IPS-18a (cell line): Measurements from ENCODE around the gene TBCD.

Source experiments
- H3K27ac ChIP-seq: one replicate; pipeline ENCODE4 v1.5.1; 2013; ENCODE audit warnings: low read length
- H3K27me3 ChIP-seq: one replicate; pipeline ENCODE4 v1.6.1; 2013; ENCODE audit warnings: mild to moderate bottlenecking, low read length; ENCODE audit not compliant: control insufficient read depth, insufficient read depth
- H3K36me3 ChIP-seq: one replicate; pipeline ENCODE4 v1.6.1; 2013; ENCODE audit warnings: low read depth, low read length; ENCODE audit not compliant: control insufficient read depth
- H3K4me1 ChIP-seq: one replicate; pipeline ENCODE4 v1.6.1; 2013; ENCODE audit warnings: low read depth, low read length; ENCODE audit not compliant: control insufficient read depth
- H3K4me3 ChIP-seq: one replicate; pipeline ENCODE4 v1.5.1; 2013; ENCODE audit warnings: low read length
- H3K9ac ChIP-seq: one replicate; pipeline ENCODE4 v1.6.1; 2013; ENCODE audit warnings: mild to moderate bottlenecking, low read length, moderate library complexity
- H3K9me3 ChIP-seq: one replicate; pipeline ENCODE4 v1.6.1; 2013; ENCODE audit warnings: low read depth, low read length; ENCODE audit not compliant: control insufficient read depth

Gene TBCD

GRCh38 chr17:82914375-82914774 is 162.5 kb downstream of the TBCD start:
- Histone ChIP-seq H3K4me1 (no peaks in the 10 kb centered on the region), H3K9ac (no peak overlapping the region), H3K4me3 (no peak overlapping the region), H3K27ac (no peak overlapping the region), H3K27me3 (no peaks in the 10 kb centered on the region), H3K9me3 (no peaks in the 10 kb centered on the region), H3K36me3 (peaks cover 12% of the 10 kb centered on the region)

- Histone ChIP-seq H3K27me3 (no peaks in the 10 kb centered on the region), H3K4me3 (no peak overlapping the region)
Observed at GRCh38 chr17:82915010-82915756, 163.3 kb downstream of the TBCD start.

DNA sequence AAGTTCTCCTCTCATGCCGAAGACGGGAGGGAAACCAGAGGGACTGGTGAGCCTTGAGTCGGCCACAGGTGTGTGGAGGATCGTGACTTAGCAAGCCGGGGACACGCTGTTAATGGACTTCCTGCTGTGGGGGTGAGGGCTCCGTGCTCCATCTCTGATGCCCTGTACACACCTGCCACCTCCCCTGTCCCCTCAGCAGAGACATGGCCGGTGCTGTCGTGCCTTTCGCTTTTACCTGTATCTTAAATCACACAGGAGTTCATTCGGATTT is 163.8 kb downstream of the TBCD start:
- H3K36me3 ChIP-seq, result peaks cover 12% of the 10 kb centered on the region
- H3K4me1 ChIP-seq, result no peaks in the 10 kb centered on the region
- no peak overlapping the region for H3K27ac ChIP-seq
- no peak overlapping the region for H3K9ac ChIP-seq
- no peaks in the 10 kb centered on the region for H3K27me3 ChIP-seq
- H3K4me3 ChIP-seq, result no peak overlapping the region
- H3K9me3 ChIP-seq, result no peaks in the 10 kb centered on the region

More at GRCh38 chr17:82915010-82915756, 163.3 kb downstream of the TBCD start:
- Histone ChIP-seq H3K27ac (no peak overlapping the region), H3K36me3 (peaks cover 12% of the 10 kb centered on the region), H3K4me1 (no peaks in the 10 kb centered on the region), H3K9ac (no peak overlapping the region), H3K9me3 (no peaks in the 10 kb centered on the region)

DNA sequence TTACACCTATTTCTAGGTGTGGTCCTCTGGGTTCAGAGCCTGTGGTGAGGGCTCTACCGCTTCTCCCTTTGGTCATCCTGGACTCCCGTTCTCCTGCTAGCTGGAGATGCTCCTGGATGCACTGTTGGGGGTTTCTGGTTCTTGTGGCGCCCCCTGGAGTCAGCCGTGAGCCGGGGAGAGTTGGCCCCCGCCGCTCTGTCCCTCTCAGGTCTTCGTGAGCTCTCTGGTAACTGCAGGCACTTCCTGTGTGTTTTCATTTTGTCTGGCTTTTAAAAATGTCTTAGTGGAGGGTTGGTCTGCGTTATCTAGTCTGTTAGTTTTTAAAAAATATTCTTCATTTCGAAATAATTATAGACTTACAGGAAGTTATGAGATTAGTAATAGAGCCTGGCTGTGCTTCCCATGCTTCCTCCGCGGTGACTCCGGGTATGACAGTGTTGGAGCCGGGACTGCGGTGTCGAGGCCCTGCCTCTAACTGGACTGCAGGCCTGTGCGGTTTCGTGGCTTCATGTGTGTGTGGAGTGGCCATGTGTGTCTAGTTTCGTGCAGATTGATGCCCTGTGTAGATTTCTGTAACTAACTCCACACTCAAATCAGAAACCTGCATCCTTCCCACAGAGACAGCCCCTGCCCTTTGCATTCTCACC is 166.0 kb downstream of the TBCD start:
- Histone ChIP-seq H3K9me3 (no peaks in the 10 kb centered on the region), H3K4me1 (no peaks in the 10 kb centered on the region), H3K9ac (no peak overlapping the region), H3K27ac (no peak overlapping the region), H3K27me3 (no peaks in the 10 kb centered on the region), H3K36me3 (peaks cover 22% of the 10 kb centered on the region), H3K4me3 (no peak overlapping the region)

DNA sequence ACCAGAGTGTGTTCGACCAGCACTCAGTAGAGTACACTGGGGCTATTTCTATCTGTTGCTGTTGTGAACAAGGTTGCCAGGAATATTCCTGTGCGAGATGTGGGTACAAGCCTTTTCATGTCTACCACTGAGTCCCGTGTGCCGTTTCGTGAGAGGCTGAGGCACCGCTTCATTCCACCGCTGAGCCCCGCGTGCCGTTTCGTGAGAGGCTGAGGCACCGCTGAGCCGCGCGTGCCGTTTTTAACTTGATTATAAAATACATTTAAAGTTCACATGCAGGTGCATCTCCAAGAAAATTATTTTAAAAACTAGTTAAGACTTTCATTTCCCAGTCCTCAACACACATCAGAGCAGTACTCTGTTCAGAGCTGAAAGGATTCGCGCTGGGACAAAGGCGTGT is 166.6 kb downstream of the TBCD start:
- Histone ChIP-seq H3K9me3 (no peaks in the 10 kb centered on the region), H3K4me1 (no peaks in the 10 kb centered on the region), H3K36me3 (peaks cover 17% of the 10 kb centered on the region), H3K27ac (no peak overlapping the region), H3K9ac (no peak overlapping the region), H3K4me3 (no peak overlapping the region), H3K27me3 (no peaks in the 10 kb centered on the region)

DNA sequence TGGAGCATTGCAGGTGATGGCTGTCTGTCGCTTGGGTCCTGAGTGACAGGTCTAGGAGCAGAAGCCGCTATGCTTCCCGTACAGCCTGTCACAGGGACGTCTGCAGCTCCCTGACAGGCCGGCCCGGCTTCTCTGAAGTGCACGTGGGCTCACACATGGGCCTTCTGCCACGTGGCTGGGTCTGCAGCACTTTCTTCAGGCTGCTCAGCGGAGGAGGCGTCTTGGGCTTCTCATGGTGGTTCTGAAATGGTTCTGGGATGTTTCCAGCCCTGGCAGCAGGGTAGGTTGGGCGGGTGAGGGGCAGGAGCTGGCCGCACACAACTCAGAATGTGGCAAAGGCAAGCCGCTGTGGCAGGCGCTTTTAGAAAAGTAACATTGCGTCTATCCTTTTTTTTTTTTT is 168.3 kb downstream of the TBCD start:
- H3K4me1 ChIP-seq, result no peaks in the 10 kb centered on the region
- peaks cover 25% of the 10 kb centered on the region for H3K36me3 ChIP-seq
- no peaks in the 10 kb centered on the region for H3K9me3 ChIP-seq
- H3K9ac ChIP-seq, result no peak overlapping the region
- H3K27me3 ChIP-seq, result no peaks in the 10 kb centered on the region
- no peak overlapping the region for H3K4me3 ChIP-seq
- H3K27ac ChIP-seq, result no peak overlapping the region

DNA sequence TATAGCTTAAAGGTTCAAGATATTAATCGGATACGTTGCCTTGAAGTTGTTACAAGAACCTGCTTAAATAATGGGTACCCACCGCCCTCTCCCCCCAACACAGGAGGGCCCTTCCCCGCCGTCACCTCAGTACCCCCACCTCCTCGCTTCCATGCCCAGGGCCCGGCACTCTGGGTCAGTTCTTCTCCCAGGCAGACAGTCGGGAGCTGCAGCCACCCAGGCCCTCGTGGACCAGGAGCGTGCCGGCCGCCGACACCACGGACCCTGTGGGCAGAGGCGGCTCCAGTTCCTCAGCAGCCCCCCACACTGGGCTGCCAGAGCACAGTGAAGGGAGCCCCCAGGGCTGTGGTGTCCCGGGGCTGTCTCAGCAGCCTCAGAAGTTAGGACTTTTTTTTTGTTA is 168.8 kb downstream of the TBCD start:
- Histone ChIP-seq H3K4me1 (no peaks in the 10 kb centered on the region), H3K27me3 (no peaks in the 10 kb centered on the region), H3K4me3 (no peak overlapping the region), H3K27ac (no peak overlapping the region), H3K9me3 (no peaks in the 10 kb centered on the region), H3K36me3 (peaks cover 24% of the 10 kb centered on the region), H3K9ac (no peak overlapping the region)

DNA sequence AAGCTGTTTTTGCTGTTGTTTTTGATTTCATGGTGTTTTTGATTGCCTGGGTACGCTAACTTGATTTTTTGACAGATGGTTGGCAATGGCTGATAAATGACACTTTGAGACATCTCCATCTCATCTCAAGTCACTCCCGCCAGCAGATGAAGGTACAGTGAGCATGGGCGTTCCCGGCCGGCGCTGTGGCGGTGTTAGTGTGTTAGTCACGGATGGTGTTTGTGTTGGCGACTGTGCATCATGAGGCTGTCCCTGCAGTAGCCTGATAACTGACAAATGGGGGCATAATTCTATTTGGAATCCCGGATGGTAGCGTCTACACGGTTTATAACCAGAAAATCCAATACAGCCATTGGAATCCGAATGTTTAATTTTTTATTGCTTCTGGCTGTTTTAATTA is 169.6 kb downstream of the TBCD start:
- Histone ChIP-seq H3K27me3 (no peaks in the 10 kb centered on the region), H3K9me3 (no peaks in the 10 kb centered on the region), H3K36me3 (peaks cover 27% of the 10 kb centered on the region), H3K4me1 (no peaks in the 10 kb centered on the region), H3K9ac (no peak overlapping the region), H3K4me3 (no peak overlapping the region), H3K27ac (no peak overlapping the region)

- H3K9me3 ChIP-seq, result no peaks in the 10 kb centered on the region
- H3K27me3 ChIP-seq, result no peaks in the 10 kb centered on the region
- no peak overlapping the region for H3K9ac ChIP-seq
- no peaks in the 10 kb centered on the region for H3K4me1 ChIP-seq
- no peak overlapping the region for H3K4me3 ChIP-seq
- peaks cover 39% of the 10 kb centered on the region for H3K36me3 ChIP-seq
- no peak overlapping the region for H3K27ac ChIP-seq
Observed at GRCh38 chr17:82922646-82923045, 170.8 kb downstream of the TBCD start.

DNA sequence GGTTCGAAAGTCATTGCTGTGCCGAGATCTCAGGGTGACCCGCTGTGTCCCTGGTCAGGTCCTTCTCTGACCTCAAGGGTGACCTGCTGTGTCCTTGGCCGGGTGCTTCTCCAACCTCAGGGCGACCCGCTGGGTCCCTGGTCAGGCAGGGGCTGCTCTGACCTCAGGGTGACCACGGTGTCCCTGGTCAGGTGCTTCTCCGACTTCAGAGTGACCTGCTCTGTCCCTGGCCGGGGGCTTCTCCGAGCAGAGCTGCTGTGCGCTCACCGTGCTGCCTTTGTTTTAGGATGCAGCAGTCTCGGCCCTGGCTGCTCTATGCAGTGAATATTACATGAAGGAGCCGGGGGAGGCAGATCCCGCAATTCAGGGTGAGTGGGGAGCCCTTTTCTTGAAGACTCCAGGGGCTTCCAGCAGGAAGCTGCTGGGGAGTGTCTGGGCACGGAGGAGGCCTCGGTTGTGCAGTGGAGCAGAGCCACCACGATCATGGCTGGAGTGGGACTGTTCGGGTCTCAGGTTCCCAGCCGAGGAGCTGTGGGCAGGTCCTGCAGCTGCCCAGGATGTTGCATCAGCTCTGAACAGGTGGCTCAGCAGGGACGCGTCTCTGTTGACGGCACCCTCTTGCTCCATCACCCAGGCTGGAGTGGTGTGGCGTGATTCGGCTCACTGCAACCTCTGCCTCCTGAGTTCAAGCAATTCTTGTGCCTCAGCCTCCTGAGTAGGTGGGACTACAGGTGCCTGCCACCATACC is 171.7 kb downstream of the TBCD start:
- no peak overlapping the region for H3K27ac ChIP-seq
- peaks cover 42% of the 10 kb centered on the region for H3K36me3 ChIP-seq
- H3K4me1 ChIP-seq, result no peaks in the 10 kb centered on the region
- H3K9me3 ChIP-seq, result no peaks in the 10 kb centered on the region
- no peaks in the 10 kb centered on the region for H3K27me3 ChIP-seq
- H3K4me3 ChIP-seq, result no peak overlapping the region
- no peak overlapping the region for H3K9ac ChIP-seq

DNA sequence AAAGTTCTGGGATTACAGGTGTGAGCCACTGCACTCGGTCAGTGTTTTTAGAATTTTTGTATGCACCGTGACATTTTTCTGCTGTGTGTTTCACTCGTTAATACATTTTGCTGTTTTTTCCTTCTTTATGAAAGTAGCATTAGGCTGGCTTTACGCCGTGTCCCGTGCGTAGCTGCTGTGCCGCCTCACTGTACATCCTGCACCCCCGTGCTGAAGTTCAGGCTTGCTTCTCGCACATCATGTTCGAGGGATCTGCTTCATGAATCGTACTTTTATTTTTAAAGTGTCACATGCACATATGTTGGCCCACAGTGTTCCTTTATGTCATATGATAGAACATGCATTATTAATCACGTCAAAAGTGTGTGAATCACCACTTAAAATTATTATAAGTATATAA is 172.3 kb downstream of the TBCD start:
- no peak overlapping the region for H3K9ac ChIP-seq
- H3K9me3 ChIP-seq, result no peaks in the 10 kb centered on the region
- no peaks in the 10 kb centered on the region for H3K27me3 ChIP-seq
- H3K4me1 ChIP-seq, result no peaks in the 10 kb centered on the region
- H3K36me3 ChIP-seq, result peaks cover 48% of the 10 kb centered on the region
- no peak overlapping the region for H3K4me3 ChIP-seq
- H3K27ac ChIP-seq, result no peak overlapping the region

DNA sequence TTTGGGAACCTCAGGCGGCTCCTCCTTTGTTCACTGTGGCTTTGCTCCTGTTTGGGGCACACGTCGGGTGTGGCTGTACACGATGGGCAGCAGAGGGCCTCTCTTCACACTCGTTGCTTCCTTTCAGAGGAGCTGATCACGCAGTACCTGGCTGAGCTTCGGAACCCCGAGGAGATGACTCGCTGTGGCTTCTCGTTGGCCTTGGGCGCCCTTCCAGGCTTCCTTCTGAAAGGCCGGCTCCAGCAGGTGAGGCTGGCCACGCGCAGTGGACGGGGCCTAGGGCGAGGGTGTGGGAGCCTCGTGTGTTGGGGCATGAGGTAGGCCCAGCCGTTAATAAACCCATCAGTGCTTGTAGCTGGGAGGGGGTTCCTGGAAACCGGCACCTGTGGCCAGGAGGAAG is 172.9 kb downstream of the TBCD start:
- H3K9ac ChIP-seq, result no peak overlapping the region
- no peaks in the 10 kb centered on the region for H3K9me3 ChIP-seq
- H3K4me1 ChIP-seq, result no peaks in the 10 kb centered on the region
- H3K27ac ChIP-seq, result no peak overlapping the region
- H3K4me3 ChIP-seq, result no peak overlapping the region
- no peaks in the 10 kb centered on the region for H3K27me3 ChIP-seq
- H3K36me3 ChIP-seq, result peaks cover 54% of the 10 kb centered on the region
